NCI-H2107 treated with DMSO at 0.1 percent for 48 hours (cell line): ENCODE measurements around the gene NPHS1.
A peak's percentile ranks its signal among the peaks of the same experiment; 100 is the strongest.
"Not testable (repeated sequence)": the region's sequence is repeated elsewhere in the genome, so short reads cannot be mapped to it uniquely, and the experiment has no call there.

Experiments used
- DNase-seq: peaks from one replicate; lab custom pipeline; 2025; ENCODE audit not compliant: unreplicated experiment; lab: John Stamatoyannopoulos, UW

The NPHS1 gene

GRCh38 chr19:35813043-35813890, 39.0 kb downstream of the NPHS1 start:
- DNase-seq = no peak

DNA sequence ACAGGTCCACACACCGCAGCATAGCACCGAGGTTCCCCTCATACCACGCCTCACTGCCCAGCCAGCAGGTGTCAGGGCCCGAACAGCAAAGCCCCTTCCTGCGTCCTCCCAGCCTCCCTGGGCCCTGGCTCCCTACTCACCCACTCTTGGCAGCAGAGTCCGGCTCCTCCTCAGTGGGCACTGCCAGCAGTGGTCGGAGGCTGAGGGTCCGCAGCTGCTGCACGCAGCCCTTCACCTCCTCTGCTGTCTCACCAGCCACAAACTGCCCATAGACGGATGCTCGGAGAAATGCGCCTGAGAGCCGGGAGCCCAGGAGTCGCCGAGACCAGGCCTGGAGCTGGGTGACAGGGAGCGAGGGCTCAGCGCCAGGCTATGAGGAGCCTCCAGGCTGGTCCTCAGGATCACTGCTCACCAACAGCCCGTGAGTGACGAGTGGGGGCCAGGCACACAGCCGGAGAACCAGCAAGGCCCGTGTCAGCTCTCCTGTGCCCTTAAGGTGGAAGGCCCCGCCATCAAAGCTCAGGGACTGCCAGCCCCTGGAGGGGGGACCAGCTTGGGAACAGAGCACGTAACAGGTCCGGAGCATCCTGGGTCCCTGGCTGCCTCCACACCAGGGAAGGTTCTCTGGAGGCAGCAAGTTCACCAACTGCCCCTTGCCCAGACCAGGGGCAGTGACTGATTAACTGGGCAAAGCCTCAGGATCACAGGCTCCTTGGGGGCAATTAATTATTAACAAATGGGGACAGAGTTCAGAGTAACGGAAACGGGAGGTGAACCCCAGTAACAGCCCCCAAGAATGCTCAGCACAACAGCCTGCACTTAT, 39.9 kb downstream of the NPHS1 start, which contains the start of gene PRODH2:
TSS of gene PRODH2 (minus strand) at position 626 of the 823 bp plus-strand sequence. CDS start at position 586, 40 bp downstream.
- no peak for DNase-seq

DNA sequence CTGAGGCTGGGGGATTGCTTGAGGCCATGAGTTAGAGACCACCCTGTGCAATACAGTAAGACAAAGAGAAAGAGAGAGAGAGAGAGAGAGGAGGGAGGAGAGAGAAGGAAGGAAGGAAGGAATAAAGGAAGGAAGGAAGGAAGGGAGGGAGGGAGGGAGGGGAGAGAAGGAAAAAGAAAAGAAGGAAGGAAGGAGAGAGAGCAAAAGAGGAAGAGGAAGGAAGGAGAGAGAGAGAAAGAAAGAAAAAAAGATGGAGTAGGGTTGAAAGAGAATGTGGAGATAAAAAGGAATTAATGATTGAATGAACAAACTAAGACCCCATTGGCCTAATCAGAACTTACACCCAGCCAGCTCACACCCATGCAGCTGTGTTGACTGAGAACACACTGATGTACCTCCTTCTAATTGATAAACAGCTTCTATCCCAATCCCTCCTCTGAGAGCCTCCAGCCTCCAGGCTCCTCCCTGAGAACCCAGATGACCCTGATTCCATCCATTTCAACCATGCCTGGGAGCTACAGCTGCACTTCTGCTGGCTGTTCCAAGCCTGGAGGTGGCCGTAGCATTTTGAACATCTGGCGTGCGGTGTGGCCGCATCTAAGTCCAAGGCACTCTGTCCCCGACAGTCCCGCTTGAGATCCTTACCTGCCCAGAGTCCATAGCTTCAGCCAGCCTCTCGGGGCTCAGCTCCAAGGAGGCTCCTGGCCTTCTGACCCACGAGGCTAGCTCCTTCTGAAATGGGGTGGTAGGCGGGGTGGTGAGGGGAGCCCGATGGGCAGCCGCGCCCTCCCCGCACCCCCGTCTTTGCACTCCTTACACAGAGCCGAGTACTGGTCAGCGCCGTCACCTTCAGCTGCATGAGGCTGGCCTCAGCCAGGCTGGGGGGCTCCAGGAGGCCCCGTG, 40.7 kb downstream of the NPHS1 start:
- no peak for DNase-seq

DNA sequence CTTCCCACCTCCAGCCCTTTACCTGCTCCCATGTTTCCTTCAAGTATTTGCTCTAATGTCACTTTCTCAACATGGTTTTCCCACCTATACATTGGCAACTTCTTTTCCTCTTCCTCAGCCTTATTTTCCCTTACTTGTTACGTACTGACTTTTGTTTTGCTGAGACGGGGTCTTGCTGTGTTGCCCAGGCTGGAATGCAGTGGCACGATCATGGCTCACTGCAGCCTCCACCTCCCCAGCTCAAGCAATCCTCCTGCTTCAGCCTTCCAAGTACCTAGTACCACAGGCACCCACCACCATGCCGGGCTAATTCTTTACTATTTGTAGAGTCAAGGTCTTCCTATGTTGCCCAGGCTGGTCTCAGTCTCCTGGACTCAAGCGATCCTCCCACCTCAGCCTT, 44.7 kb downstream of the NPHS1 start:
- DNase-seq = no peak

DNA sequence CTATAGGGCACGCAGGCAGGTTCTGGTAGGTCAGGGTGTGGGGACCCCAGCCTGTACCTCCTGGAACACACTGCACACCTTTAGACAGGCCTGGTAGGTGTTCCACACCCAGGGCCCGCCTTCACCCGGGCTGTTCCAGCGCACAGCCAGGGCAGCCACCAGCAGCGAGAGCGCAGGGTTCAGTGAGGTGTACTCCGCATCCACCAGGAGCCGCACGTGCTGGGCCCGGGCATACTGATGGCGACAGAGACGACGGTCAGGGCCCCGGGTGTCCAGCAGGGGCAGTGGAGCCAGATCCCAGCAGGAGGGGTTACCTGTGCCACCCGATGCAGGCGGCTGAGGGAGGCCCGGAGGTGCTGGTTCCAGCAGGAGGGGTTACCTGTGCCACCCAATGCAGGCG, 45.7 kb downstream of the NPHS1 start:
- DNase-seq = no peak

DNA sequence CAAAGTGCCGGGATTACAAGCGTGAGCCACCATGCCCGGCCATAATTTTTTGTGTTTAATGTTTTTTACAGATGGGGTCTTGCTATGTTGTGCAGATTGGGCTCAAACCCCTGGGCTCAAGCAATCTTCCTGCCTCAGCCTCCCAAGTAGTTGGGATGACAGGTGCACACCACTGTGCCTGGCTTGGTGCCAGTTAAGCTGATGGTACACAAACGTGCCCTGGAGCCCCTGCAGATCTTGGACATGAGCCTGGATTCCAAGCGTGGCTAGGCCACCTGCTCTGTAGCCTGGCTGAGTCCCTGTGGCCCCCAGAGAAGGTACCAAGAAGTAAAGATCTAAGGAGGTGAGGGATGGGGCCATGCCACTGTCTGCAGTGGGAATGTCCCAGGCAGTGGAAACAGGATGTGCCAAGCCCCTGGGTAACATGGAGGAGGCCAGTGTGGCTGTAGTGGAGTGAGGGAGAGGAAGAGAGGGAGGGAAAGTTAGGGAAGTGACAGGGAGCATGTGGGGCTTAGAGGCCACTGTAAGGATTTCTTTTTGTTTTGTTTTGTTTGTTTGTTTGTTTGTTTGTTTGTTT, 46.7 kb downstream of the NPHS1 start:
- DNase-seq = no peak

DNA sequence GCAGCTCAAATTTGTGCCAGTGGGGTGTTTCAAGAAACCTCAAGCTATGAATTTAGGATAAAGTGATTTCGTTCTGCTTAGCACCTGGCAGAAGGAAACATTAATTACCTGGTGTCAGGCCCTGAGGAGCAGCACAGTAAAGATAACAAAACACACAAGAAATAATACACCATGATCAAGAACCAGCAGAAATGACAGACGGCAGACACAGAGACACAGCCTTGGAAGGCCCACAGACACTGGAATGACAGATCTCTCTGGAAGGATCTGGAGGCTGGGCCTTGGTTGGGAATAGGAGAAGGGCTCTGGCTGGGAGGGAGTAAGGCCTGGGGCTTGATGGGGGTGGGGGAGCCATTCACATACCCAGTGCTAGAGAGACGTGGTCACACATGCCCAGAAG, 50.5 kb downstream of the NPHS1 start:
- no peak for DNase-seq

DNA sequence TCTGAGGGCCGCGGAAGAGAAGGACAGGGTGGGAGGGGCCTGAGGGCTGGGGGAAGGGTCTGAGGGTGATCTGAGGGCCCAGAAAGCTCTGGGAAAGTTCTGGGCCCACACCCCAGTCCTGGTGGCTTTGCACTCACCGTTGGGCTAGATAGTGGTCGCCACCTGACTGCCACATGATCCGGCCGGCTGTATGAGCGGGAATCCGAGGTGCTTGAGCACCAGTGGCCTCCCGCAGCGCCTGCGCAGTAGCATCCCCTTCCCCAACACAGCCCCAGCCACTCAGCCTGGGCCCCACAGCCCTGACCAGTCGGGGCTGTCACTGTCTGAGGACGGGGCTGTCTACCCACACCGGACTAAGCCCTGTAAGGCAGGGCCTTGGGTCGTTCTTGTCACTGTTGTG, 54.6 kb downstream of the NPHS1 start:
- no peak for DNase-seq

- DNase-seq = no peak
These were observed 55.4 kb downstream of the NPHS1 start for GRCh38 chr19:35796645-35797542.

DNA sequence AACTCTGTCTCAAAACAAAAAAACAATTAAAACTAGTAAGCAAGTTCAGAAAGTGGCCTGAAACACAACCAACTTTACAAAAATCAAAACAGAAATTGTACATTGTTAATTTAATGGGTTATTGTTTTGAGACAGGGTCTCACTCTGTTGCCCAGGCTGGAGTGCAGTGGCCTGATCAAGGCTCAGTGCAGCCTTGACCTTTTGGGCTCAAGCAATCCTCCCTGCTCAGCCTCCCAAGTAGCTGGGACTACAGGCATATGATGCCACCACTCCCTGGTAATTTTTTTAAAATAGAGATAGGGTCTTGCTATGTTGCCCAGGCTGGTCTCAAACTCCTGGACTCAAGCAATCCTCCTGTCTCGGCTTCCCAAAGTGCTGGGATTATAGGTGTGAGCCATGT, 56.7 kb downstream of the NPHS1 start:
- not testable (repeated sequence) for DNase-seq

DNA sequence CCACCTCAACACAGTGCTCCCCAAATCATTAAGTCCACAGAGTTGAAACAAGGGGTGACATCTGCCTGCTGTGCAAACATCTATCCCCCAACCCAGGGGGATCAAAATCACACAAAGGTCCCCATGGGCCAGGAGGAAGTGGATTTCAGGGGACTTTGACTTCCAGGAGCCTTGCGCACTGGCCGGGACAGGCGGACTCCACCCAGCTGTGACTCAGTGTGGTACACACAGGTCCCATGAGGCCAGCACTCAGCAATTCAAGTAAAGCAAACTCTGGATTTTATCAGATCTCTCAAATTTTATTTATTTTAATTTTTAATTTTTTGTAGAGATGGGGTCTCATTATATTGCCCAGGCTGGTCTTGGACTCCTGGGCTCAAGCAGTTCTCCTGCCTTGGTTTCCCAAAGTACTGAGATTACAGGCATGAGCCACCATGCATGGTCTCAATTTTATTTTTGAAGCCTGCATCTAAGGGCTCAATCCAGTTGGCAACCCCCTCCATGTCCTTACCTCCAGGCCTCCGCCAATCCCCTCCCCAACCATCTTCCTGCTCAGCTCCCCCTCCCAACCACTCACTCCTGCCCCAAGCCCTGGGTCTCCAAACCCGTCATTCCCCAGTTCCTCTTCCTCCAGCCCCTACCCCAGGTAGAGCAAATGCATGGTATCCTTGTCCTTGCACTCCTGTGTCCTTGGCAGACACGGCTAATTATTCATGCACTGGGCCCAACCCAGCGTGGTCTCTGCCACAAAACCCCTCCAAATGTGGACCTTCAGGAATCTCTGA, 58.7 kb downstream of the NPHS1 start:
- no peak for DNase-seq

DNA sequence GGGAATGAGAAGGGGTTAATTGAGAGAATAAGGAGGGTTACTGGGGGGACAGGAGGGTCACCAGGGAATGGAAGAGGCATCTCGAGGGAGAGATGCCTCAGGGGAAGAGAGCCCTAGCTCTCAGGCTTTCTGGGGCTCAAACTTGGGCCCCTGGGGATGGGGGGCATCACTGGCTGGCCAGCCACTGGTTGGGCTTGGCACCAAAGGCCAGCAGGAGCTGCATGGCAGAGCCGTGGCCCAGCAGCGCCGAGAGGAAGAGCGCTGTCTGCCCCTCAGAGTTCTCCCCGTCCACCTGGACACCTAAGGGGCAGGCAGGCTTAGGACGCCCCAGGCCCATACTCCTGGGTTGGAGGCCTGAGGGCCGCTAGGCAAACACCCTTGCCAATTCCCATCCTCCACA, 59.4 kb downstream of the NPHS1 start:
- no peak for DNase-seq

- no peak for DNase-seq
These were observed 60.0 kb downstream of the NPHS1 start for GRCh38 chr19:35792312-35792711.

DNA sequence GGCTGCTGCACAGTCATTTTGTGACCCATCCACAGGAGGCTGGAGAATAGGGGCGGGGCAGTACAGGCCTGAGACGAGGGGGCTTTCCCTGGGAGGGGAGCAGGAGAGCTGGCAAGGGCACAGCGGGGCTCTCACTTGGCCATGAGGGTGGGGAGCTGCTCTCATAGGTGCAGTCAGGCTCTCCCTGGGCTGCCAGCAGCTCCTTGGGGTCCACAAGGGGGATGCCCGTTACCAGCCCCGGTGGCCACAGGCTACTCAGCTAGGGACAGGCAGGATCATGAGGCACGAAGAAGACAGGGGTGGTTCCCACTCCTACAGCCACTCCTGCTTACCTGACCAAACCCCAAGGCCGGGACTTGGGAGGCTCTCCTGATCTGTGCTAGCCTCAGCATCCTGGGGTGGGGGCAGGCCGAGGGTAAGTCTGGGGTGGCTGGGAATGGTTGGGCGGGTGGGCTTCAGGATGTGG, 60.5 kb downstream of the NPHS1 start:
- no peak for DNase-seq

- peak; percentile 24 for DNase-seq
These were observed 61.1 kb downstream of the NPHS1 start for GRCh38 chr19:35790981-35791813.

- DNase-seq = no peak
These were observed 62.0 kb downstream of the NPHS1 start for GRCh38 chr19:35789978-35790944.
